ENCODE measurements around the gene KRTAP5-3. TPM values are rescaled to one million over a fixed set of nuclear protein-coding genes. Genes with fewer than 3 reads are reported as not detected.

KRTAP5-3 gene
- total RNA-seq, 4 donors from 2014 or later = not detected

DNA sequence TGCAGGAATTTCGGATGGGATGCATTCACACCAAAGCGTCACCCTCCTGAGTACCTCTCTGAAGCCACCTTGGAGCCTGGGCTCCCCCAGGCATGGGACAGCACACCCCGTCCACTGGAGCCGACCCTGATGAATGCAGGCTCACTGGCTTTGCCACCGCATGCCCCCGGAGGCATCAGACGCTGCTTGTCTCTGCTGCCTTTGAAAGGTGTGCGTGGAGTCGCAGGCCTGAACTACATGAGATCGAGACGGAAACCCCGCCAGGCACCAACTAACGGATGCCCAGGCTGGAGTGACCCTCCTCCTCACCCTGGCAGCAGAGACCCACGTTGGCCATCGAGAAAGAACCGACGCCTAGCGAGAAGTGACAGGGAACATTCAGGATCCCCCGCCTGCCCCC lies 43.8 kb upstream of the KRTAP5-3 start:
- H3K9me3 ChIP-seq = no peaks in the 10 kb centered on the region
- no peak overlapping the region for H3K4me3 ChIP-seq (replicated peaks in 1 of 3)
- no peak for DNase-seq
- no peaks in the 10 kb centered on the region for H3K27me3 ChIP-seq
- intact Hi-C loops (cut with DNase I) = loop anchor here (5.0 kb wide), 1 partner anchor 180 kb away; the partner anchor contains the start of gene SYT8
- H3K36me3 ChIP-seq = no peaks in the 10 kb centered on the region
- no peak overlapping the region for H3K27ac ChIP-seq
- no peak for TF ChIP-seq CTCF (IDR thresholded peaks at IDR 0.05)
- TF ChIP-seq POLR2A (IDR thresholded peaks at IDR 0.05) = no peak
- no peaks in the 10 kb centered on the region for H3K4me1 ChIP-seq
- 74 to 79% methylated on average over 13 to 19 of the region's 19 CpGs for WGBS, 2 donors

DNA sequence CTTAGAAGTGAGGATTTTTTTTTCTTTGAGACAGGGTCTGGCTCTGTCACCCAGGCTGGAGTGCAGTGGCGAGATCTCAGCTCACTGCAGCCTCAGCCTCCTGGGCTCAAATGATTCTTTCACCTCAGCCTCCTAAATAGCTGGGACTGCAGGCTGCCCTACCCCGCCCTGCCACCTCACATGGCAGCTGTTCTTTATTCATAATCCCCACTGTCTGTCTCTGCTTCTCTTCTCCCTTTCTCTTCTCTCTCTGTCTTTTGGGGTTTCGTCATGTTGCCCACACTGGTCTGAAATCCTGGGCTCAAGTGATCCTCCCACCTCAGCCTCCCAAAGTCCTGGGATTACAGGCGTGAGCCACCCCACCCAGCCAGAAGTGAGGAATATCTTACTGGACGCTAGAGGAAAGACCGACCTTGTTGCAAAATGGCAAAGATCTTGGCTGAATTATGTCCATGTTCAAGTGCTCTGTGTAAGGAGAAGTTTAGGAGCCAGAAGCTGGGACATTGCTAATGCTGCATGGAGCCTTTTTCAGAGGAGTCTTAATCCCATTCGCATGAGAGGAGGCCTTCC lies 43.2 kb upstream of the KRTAP5-3 start:
- intact Hi-C loops (cut with DNase I) = loop anchor here (5.0 kb wide), 1 partner anchor 181 kb away; the partner anchor contains the start of gene SYT8
- Histone ChIP-seq H3K27ac (no peak overlapping the region), H3K27me3 (no peaks in the 10 kb centered on the region), H3K36me3 (no peaks in the 10 kb centered on the region), H3K4me1 (no peaks in the 10 kb centered on the region), H3K9me3 (no peaks in the 10 kb centered on the region), H3K4me3 (replicated peaks in 1 of 3) (no peak overlapping the region)
- TF ChIP-seq CTCF (IDR thresholded peaks at IDR 0.05) (no peak), POLR2A (IDR thresholded peaks at IDR 0.05) (no peak)
- 87 to 93% methylated on average over 7 of the region's 7 CpGs for WGBS, 2 donors
- DNase-seq = no peak

DNA sequence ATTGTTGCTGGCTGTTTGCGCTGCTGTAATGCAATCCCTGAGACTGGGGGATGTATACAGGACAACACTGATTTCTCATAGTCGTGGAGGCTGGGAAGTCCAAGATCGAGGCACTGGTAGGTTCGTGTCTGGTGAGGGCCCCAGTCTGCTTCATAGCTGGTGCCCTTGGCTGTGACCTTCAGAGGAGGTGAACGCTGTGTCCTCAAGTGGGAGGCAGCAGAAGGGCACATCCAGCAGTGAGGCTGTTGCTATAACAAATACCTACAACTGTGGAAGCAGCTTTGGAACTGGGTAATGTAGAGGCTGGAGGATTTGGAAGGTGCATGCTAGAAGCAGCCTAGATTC lies 42.6 kb upstream of the KRTAP5-3 start:
- 51 to 61% methylated on average over 5 of the region's 5 CpGs for WGBS, 2 donors
- intact Hi-C loops (cut with DNase I) = loop anchor here (5.0 kb wide), 1 partner anchor 181 kb away; the partner anchor contains the start of gene SYT8
- H3K4me3 ChIP-seq (replicated peaks in 1 of 3) = no peak overlapping the region

GRCh38 chr11:1650034-1650917 lies 42.0 kb upstream of the KRTAP5-3 start:
- H3K36me3 ChIP-seq = no peaks in the 10 kb centered on the region
- no peak overlapping the region for H3K4me3 ChIP-seq (replicated peaks in 1 of 3)
- no peaks in the 10 kb centered on the region for H3K4me1 ChIP-seq
- TF ChIP-seq POLR2A (IDR thresholded peaks at IDR 0.05) (no peak), CTCF (IDR thresholded peaks at IDR 0.05) (no peak)
- no peak overlapping the region for H3K27ac ChIP-seq
- no peak for DNase-seq
- intact Hi-C loops (cut with DNase I) = loop anchor here (5.0 kb wide), 1 partner anchor 182 kb away; the partner anchor contains the start of gene SYT8
- WGBS, 2 donors = 71 to 84% methylated on average over 12 to 15 of the region's 15 CpGs
- H3K27me3 ChIP-seq = no peaks in the 10 kb centered on the region
- no peaks in the 10 kb centered on the region for H3K9me3 ChIP-seq

More for the DNA sequence above, 42.6 kb upstream of the KRTAP5-3 start:
- Histone ChIP-seq H3K27me3 (no peaks in the 10 kb centered on the region), H3K4me1 (no peaks in the 10 kb centered on the region), H3K27ac (no peak overlapping the region), H3K9me3 (no peaks in the 10 kb centered on the region), H3K36me3 (no peaks in the 10 kb centered on the region)
- no peak for DNase-seq
- TF ChIP-seq CTCF (IDR thresholded peaks at IDR 0.05) = no peak
- TF ChIP-seq POLR2A (IDR thresholded peaks at IDR 0.05) = no peak

Data from thyroid gland (tissue), 4 donors.